HG03520 (cell line): ENCODE measurements around the gene PRSS2.

ENCODE experiments used
- ATAC-seq: cut with Tn5 transposase; IDR thresholded peaks from one replicate; pipeline ENCODE4 v1.9.1; 2021; ENCODE audit warnings: mild to moderate bottlenecking, moderate library complexity; ENCODE audit not compliant: unreplicated experiment

The PRSS2 gene

GRCh38 chr7:142784716-142785115 lies 13.9 kb downstream of the PRSS2 start:
- ATAC-seq, result no peak

GRCh38 chr7:142785841-142786250 lies 15.1 kb downstream of the PRSS2 start:
- ATAC-seq, result no peak

DNA sequence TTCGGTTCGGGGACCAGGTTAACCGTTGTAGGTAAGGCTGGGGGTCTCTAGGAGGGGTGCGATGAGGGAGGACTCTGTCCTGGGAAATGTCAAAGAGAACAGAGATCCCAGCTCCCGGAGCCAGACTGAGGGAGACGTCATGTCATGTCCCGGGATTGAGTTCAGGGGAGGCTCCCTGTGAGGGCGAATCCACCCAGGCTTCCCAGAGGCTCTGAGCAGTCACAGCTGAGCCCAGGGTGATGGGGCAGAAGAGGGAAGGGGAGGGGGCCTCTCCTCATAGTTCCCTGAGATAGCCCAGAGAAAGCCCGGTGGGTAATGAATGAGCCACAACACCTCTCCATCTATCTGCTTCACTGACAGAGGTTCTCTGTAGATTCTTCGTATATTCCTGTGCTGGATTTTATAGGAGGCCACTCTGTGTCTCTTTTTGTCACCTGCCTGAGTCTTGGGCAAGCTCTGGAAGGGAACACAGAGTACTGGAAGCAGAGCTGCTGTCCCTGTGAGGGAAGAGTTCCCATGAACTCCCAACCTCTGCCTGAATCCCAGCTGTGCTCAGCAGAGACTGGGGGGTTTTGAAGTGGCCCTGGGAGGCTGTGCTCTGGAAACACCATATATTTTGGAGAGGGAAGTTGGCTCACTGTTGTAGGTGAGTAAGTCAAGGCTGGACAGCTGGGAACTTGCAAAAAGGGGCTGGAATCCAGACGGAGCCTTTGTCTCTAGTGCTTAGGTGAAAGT lies 16.4 kb downstream of the PRSS2 start:
- no peak for ATAC-seq

DNA sequence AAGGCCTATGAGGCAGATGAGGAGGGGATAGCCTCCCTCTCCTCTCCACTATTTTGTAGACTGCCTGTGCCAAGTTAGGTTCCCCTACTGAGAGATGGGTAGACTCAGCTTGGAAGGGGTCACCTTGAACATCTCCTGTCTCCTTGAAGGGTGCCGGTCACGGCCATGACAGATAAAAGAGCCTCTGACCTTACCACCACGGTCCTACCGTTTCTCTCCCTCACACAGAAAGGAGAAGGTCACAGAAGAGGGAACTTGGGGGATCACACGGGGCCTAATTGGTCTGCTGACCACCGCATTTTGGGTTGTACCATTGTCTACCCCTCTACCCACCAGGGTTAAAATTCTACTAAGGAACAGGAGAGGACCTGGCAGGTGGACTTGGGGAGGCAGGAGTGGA lies 17.0 kb downstream of the PRSS2 start:
- ATAC-seq, result no peak

GRCh38 chr7:142788303-142789289 lies 17.8 kb downstream of the PRSS2 start:
- no peak for ATAC-seq

GRCh38 chr7:142789441-142789840 lies 18.7 kb downstream of the PRSS2 start:
- no peak for ATAC-seq

DNA sequence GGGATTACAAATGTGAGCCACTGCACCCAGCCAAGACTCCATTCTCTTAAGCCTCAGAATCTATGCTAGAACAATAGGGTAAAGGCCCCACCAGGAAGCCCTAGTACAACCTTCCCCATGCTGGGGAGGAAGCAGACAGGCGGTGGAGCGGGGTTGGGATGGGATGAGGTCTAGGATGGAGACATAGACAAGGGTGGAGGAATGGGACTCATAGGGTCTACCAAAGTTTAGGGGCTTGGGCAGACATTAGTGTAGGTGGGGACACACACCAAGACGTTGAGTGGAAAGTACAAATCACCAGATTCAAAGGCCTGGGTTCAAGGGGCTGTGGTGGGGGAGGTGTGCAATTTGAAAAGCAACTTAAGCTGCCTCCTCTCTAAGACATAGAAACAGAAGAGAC lies 19.3 kb downstream of the PRSS2 start:
- no peak for ATAC-seq

DNA sequence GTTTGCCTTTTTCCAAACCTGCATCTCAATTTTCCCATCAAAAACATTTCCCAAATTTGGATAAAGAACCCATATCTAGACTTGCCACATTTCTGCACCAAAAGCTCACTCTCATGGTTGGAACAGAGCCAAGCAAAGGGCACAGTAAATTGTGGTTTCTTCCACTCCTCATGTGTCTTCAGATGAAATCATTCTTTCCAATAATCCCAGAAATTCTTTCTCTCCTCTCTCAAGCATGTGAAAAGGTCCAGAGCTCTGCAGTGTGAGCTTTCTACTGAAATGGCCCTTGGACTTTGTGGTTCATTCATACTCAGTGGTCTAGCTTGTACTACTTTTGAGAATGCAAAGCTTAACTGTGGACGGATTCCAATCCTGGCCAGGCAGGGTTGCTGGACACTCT lies 19.8 kb downstream of the PRSS2 start:
- no peak for ATAC-seq

DNA sequence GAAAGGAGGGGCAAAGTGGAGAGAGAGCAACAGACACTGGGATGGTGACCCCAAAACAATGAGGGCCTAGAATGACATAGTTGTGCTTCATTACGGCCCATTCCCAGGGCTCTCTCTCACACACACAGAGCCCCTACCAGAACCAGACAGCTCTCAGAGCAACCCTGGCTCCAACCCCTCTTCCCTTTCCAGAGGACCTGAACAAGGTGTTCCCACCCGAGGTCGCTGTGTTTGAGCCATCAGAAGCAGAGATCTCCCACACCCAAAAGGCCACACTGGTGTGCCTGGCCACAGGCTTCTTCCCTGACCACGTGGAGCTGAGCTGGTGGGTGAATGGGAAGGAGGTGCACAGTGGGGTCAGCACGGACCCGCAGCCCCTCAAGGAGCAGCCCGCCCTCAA lies 20.7 kb downstream of the PRSS2 start:
- no peak for ATAC-seq

DNA sequence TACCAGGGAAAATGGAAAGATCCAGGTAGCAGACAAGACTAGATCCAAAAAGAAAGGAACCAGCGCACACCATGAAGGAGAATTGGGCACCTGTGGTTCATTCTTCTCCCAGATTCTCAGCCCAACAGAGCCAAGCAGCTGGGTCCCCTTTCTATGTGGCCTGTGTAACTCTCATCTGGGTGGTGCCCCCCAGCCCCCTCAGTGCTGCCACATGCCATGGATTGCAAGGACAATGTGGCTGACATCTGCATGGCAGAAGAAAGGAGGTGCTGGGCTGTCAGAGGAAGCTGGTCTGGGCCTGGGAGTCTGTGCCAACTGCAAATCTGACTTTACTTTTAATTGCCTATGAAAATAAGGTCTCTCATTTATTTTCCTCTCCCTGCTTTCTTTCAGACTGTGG lies 21.4 kb downstream of the PRSS2 start:
- no peak for ATAC-seq

- ATAC-seq, result no peak
Observed at GRCh38 chr7:142792593-142792992, 21.8 kb downstream of the PRSS2 start.

DNA sequence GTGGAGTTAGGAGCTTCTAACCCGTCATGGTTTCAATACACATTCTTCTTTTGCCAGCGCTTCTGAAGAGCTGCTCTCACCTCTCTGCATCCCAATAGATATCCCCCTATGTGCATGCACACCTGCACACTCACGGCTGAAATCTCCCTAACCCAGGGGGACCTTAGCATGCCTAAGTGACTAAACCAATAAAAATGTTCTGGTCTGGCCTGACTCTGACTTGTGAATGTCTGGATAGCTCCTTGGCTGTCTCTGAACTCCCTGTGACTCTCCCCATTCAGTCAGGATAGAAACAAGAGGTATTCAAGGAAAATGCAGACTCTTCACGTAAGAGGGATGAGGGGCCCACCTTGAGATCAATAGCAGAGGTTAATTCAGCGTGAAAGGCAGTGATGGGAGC lies 22.4 kb downstream of the PRSS2 start:
- no peak for ATAC-seq

GRCh38 chr7:142795339-142795863 lies 24.6 kb downstream of the PRSS2 start:
- no peak for ATAC-seq

DNA sequence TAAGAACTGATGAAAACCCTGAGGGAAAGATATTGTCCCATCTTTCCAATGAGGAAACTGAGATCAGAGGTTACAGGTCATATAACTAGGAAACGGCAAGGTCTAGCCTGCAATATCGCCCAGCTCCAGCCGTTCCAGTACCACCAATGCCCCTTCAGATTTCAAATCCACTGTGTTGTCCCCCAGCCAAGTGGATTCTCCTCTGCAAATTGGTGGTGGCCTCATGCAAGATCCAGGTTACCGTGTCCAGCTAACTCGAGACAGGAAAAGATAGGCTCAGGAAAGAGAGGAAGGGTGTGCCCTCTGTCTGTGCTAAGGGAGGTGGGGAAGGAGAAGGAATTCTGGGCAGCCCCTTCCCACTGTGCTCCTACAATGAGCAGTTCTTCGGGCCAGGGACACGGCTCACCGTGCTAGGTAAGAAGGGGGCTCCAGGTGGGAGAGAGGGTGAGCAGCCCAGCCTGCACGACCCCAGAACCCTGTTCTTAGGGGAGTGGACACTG lies 25.3 kb downstream of the PRSS2 start:
- ATAC-seq, result no peak

GRCh38 chr7:142796501-142797390 lies 26.0 kb downstream of the PRSS2 start:
- peak; percentile 39 for ATAC-seq

GRCh38 chr7:142797391-142798377 lies 26.9 kb downstream of the PRSS2 start:
- peak; percentile 30 for ATAC-seq

DNA sequence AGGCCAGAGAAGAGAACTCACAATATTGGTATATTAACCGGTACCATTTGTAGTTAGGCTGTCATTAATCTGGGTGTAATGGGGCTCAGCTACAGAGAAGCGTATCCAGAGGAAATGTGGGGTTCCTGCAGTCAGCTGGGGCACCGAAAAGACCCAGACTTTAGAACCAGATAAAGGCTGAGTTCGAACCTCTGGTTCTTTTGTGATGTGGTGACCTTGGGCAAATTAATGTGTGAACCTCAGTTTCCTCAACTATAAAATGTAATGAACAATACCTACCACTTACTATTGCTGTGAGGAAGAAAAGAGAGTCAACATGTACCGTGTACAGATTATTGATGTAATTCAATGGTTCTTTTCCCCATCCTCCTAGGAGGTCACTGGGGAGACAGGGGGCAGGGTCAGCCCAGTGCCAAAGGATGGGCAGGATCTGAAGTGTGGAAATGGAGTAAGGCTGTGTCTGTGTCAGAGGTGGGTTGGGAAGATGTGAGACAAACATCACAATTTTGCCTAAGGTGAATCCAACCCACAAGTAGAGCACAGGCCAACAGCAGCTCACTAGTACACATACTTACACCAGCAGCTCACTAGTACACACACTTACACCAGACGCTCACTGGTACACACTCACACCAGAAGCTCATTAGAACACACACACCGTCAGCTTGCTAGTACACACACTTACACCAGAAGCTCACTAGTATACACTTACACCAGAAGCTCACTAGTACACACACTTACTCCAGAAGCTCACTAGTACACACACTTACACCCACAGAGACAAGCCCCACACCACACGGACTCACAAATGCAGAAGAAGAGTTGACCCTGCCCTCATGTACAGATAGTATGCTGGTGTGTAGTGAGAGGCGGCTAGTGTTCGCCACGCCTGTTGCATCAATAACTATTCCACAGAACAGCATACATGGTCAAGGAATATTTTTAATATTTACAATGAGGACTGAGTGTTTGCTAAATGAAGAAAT lies 28.0 kb downstream of the PRSS2 start:
- ATAC-seq, result no peak

- no peak for ATAC-seq
Observed at GRCh38 chr7:142799437-142799835, 28.7 kb downstream of the PRSS2 start.
